IPS DF 6.9 (cell line): ENCODE data around the gene CYP39A1.

Source experiments
- DNase-seq: peaks from one replicate; pipeline ENCODE4 v3.0.0-alpha.2; 2013; ENCODE audit warnings: low read depth, low spot score
- H3K27ac ChIP-seq: one replicate; pipeline ENCODE4 v1.5.1; 2013; ENCODE audit warnings: low read length, control low read depth
- H3K27me3 ChIP-seq: 2 replicates; pipeline ENCODE4 v1.6.1; 2013; ENCODE audit warnings: mild to moderate bottlenecking, low read length; ENCODE audit not compliant: control insufficient read depth, insufficient read depth
- H3K36me3 ChIP-seq: 2 replicates; pipeline ENCODE4 v1.6.1; 2013; ENCODE audit warnings: low read length; ENCODE audit not compliant: control insufficient read depth, insufficient read depth
- H3K4me1 ChIP-seq: 2 replicates; pipeline ENCODE4 v1.6.1; 2013; ENCODE audit warnings: low read length; ENCODE audit not compliant: control insufficient read depth, insufficient read depth
- H3K4me3 ChIP-seq: 2 replicates; pipeline ENCODE4 v1.5.1; 2013; ENCODE audit warnings: mild to moderate bottlenecking, low read length
- H3K9me3 ChIP-seq: 2 replicates; pipeline ENCODE4 v1.6.1; 2013; ENCODE audit warnings: low read length, inconsistent platforms; ENCODE audit not compliant: control insufficient read depth, insufficient read depth
- WGBS: extraction: QIAGEN DNeasy Blood & Tissue Kit; methylation state at CpG from one replicate; pipeline ENCODE4 v1.1.7; 2013; ENCODE audit warnings: mixed read lengths, missing lambda C conversion rate; ENCODE audit not compliant: insufficient read length, insufficient coverage; 5-methylcytosine and 5-hydroxymethylcytosine counted together

Gene CYP39A1

DNA sequence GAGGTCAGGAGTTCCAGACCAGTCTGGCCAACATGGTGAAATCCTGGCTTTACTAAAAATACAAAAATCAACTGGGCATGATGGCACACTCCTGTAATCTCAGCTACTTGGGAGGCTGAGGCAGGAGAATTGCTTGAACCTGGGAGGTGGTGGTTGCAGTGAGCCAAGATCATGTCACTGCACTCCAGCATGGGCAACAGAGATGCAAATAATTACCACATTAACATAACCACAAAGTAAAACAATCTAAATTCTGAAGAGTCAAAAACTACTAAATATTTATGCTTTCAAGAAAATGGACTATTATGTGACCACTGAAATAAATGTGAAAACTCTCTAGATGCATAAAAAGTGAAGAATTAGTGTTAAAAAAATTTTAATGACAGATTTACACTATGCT is 59.9 kb downstream of the CYP39A1 start:
- H3K27ac ChIP-seq = no peak overlapping the region

DNA sequence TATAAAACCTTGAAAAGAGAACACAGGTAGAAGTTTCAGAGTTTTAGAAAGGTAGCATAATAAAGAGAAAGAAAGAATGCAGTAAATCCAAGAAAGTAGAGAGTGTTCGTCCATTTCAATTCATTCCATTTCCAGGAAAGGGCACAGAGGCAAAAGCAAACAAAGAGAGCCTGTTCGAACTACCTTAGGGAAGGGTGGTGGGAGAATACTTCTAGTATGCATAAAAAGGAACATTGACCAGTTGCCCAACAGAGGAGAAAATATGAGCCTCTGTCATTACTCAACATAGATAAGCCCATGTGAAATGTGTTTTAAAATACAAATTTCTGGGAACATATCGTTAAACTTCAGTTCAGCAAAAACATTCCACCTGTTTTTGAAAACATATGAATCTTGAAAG is 60.6 kb downstream of the CYP39A1 start:
- Histone ChIP-seq H3K4me1 (no peaks in the 10 kb centered on the region), H3K36me3 (no peaks in the 10 kb centered on the region), H3K27ac (no peak overlapping the region), H3K27me3 (no peaks in the 10 kb centered on the region), H3K9me3 (no peaks in the 10 kb centered on the region), H3K4me3 (no peak overlapping the region)
- no peak for DNase-seq
- no CpG with 5 or more reads among the region's 3 CpGs for WGBS

More for the DNA sequence above, 59.9 kb downstream of the CYP39A1 start:
- no peaks in the 10 kb centered on the region for H3K9me3 ChIP-seq
- H3K4me3 ChIP-seq = no peak overlapping the region
- no peaks in the 10 kb centered on the region for H3K4me1 ChIP-seq
- H3K36me3 ChIP-seq = no peaks in the 10 kb centered on the region
- H3K27me3 ChIP-seq = no peaks in the 10 kb centered on the region
- no peak for DNase-seq

DNA sequence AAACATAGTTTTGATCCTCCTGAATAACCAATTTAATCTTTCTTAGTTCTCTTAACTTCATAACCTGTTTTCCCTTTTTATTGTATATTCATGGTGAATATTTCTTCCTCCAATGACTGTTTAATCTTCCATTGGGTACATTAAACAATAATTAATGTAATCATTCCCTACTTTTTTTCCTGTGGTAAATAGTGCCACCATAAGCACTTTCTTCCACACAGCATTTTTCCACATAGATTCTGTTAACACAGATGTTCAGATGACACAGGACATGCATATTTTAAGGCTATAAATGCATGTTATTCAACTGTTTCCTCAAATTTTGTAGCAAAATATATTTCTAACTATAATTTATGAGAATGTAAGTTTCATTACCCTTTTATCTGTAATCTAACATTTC is 61.9 kb downstream of the CYP39A1 start:
- no peaks in the 10 kb centered on the region for H3K36me3 ChIP-seq

DNA sequence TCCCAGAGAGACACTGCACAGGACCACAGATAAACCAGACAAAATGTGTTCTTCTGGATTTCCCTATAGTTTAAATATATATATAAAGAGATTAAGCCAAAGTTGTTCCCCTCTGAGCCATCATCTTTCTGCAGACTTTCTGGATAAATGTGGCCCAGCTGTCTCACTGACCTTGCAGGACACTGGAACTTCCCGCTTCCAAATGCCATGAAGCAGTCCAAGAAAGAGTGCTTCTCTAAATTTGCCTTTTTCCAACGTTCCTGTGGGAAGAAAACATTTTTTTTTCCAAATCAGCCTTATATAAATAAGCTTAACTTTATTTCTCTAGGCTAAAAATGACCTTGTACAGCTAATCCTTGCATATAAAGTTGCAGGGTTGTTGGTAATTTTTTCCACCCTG is 65.7 kb downstream of the CYP39A1 start:
- Histone ChIP-seq H3K4me1 (no peaks in the 10 kb centered on the region), H3K9me3 (no peaks in the 10 kb centered on the region), H3K4me3 (no peak overlapping the region), H3K27me3 (no peaks in the 10 kb centered on the region), H3K27ac (no peak overlapping the region), H3K36me3 (no peaks in the 10 kb centered on the region)
- WGBS = no CpG with 5 or more reads among the region's 2 CpGs
- DNase-seq = no peak

More for the DNA sequence above, 61.9 kb downstream of the CYP39A1 start:
- no peaks in the 10 kb centered on the region for H3K4me1 ChIP-seq
- no peaks in the 10 kb centered on the region for H3K9me3 ChIP-seq
- H3K4me3 ChIP-seq = no peak overlapping the region
- H3K27me3 ChIP-seq = no peaks in the 10 kb centered on the region
- no peak overlapping the region for H3K27ac ChIP-seq
- no peak for DNase-seq

DNA sequence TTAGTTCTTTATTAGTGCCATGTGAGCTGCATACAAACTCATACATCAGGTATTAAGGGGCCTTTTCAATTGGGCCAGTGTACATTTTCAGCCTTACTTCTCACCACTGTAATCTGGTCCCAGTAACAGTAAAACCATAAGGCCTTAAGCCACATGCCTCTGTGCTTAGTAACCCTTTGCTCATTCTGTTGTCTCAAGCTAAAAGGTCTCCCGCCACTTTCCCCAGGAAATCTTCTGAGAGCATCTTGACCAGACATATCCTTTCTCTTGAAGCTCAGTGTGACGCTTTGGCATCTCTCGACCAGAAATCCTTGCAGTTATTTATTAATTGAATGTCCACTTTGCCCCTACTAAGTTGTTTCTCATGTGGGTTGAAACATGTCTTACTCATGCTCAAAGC is 68.0 kb downstream of the CYP39A1 start:
- Histone ChIP-seq H3K36me3 (no peaks in the 10 kb centered on the region), H3K4me3 (no peak overlapping the region), H3K27me3 (no peaks in the 10 kb centered on the region), H3K4me1 (no peaks in the 10 kb centered on the region), H3K9me3 (no peaks in the 10 kb centered on the region), H3K27ac (no peak overlapping the region)
- WGBS = no CpG with 5 or more reads among the region's 3 CpGs
- DNase-seq = no peak

DNA sequence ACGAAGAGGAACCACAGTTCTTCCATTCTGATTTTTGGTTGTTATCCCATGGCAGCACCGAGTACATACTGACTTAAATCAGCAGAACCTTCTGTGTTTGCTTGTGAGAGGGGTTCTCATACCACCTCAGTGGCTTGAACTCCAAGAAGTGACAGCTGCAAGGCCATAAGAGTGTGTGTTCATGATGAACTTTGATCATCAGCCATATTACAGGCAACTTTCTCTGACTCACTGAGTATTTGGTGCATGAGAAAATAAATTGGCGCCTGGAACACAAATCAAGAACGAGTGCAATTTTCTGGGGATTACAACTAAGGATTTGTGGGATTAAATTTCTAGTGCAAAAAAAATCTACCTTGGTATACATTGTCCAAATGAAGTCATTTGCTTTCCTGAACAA is 68.9 kb downstream of the CYP39A1 start:
- no peaks in the 10 kb centered on the region for H3K9me3 ChIP-seq
- no peaks in the 10 kb centered on the region for H3K4me1 ChIP-seq
- no peaks in the 10 kb centered on the region for H3K36me3 ChIP-seq
- DNase-seq = no peak
- WGBS = no CpG with 5 or more reads among the region's 4 CpGs
- no peak overlapping the region for H3K27ac ChIP-seq
- H3K27me3 ChIP-seq = no peaks in the 10 kb centered on the region
- no peak overlapping the region for H3K4me3 ChIP-seq

DNA sequence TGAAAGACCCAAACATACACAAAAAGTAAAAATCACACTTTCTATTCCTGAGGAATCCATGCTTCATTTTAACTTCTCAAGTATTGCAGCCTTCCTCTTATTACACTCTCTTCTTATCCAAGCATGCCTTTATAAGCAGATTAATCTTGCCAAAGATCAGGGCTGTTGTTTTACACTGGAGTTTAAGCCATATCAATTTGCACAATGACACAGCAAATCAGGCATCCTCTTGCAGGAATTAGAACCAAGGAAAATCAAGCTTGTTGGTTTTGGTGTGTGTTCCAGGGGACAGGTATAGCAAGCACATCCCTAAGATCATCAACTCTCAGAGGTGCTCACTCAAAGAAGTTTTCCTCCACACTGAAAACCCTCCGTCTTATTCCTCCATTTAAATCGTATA is 69.5 kb downstream of the CYP39A1 start:
- Histone ChIP-seq H3K27ac (no peak overlapping the region), H3K9me3 (no peaks in the 10 kb centered on the region), H3K36me3 (no peaks in the 10 kb centered on the region), H3K4me1 (no peaks in the 10 kb centered on the region), H3K27me3 (no peaks in the 10 kb centered on the region), H3K4me3 (no peak overlapping the region)
- no peak for DNase-seq
- WGBS = no CpG with 5 or more reads among the region's 2 CpGs

DNA sequence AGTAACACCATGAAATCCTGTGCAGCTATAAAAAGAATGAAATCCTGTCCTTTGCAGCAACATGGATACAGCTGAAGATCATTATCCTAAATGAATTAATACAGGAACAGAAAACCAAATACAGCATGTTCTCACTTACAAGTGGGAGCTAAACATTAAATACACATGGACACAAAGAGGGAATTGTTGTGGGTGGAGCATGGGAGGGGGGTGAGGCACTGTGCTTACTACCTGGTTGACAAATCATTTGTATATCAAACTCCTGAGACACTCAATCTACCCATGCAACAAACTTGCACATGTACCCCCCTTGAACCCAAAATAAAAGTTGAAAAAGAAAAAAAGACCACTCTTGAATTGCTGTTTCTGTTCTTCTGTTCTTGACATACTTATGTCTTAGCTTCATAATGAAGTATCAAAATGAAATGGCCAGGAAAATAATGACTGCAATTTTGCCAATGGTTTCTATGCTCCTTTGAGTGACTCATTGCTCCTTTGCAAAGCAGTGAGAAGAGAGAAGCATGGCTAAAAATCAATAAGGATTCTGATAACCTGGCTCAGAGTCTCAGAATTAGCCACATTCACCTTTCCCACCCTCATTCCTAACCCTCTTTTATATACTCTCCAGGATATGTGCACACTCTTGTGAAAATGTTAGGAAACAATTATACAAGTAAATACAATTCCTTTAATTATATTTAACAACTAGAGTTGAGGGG is 71.0 kb downstream of the CYP39A1 start:
- Histone ChIP-seq H3K27me3 (no peaks in the 10 kb centered on the region), H3K27ac (no peak overlapping the region), H3K4me3 (no peak overlapping the region), H3K9me3 (no peaks in the 10 kb centered on the region), H3K36me3 (no peaks in the 10 kb centered on the region), H3K4me1 (no peaks in the 10 kb centered on the region)
- DNase-seq = no peak

DNA sequence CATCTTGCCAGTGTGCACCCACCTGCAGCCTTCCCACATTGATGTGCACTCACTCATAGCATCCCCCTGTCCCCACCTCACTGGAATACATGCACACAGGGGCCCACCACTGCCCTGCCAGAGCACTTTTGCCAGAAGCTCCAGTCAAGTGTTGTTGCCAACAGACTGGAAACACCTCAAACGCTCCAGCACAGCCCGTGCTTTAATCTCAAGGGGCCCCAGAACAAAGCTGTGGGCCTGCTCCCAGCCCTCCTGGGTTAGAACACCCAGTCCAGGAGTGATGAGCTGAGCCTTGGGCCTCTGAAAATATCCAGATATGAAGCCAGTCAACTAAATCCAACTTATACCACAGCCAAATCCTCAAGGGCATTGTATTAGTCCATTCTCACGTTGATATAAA is 77.1 kb downstream of the CYP39A1 start:
- Histone ChIP-seq H3K4me3 (no peak overlapping the region), H3K27ac (no peak overlapping the region), H3K9me3 (no peaks in the 10 kb centered on the region; the same call in 1 of the 2 replicates)

DNA sequence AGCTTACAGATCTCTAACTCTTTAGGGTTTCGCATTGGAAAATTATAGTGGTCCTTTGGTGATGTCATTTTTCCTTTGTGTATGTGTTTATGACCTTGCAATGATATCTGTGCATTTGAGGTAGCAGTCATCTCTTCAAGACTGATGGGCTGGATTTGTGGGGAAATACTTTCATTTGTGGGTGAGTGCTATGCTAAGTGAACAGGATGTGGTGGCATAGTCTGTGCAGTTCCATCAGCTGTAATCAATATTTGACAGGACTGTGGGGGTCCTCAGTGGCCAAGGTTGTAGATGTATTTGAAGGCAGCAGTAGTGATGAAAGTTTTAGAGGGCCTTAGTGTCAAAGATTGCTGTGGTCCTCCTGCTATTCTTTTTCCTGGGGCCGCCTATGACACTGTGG is 79.5 kb downstream of the CYP39A1 start:
- Histone ChIP-seq H3K27me3 (no peaks in the 10 kb centered on the region), H3K4me1 (no peaks in the 10 kb centered on the region), H3K36me3 (no peaks in the 10 kb centered on the region), H3K9me3 (no peaks in the 10 kb centered on the region; the same call in 1 of the 2 replicates), H3K27ac (no peak overlapping the region), H3K4me3 (no peak overlapping the region)
- DNase-seq = no peak
- no CpG with 5 or more reads among the region's 2 CpGs for WGBS

More for the DNA sequence above, 77.1 kb downstream of the CYP39A1 start:
- Histone ChIP-seq H3K4me1 (no peaks in the 10 kb centered on the region), H3K27me3 (no peaks in the 10 kb centered on the region), H3K36me3 (no peaks in the 10 kb centered on the region)
- DNase-seq = no peak
- no CpG with 5 or more reads among the region's 3 CpGs for WGBS

DNA sequence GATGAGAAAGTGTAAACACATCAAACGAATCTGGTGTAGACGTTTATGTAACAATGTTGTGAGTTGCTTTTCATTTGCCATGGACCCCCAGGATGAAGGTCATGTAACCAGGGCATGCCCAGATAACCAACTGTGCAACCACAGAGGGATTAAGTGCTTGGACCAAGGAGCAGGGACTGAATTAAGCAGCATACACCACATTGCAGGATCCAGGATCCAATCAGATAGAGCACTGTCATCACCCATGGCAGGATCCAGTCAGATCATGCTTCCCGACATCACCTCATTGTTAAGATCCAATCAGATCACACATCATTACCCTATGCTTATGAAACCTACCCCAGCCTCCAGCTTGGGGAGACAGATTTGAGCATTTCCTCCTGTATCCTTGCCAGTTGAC is 87.1 kb downstream of the CYP39A1 start:
- Histone ChIP-seq H3K36me3 (no peaks in the 10 kb centered on the region), H3K4me3 (no peak overlapping the region), H3K4me1 (no peaks in the 10 kb centered on the region), H3K9me3 (no peaks in the 10 kb centered on the region), H3K27ac (no peak overlapping the region), H3K27me3 (no peaks in the 10 kb centered on the region)
- no peak for DNase-seq
- 100% methylated on average over 2 of the region's 3 CpGs for WGBS
